ENCODE data around the gene MAPKBP1. TPM values are rescaled to one million over a fixed set of nuclear protein-coding genes. Genes with fewer than 3 reads are reported as not detected.
A peak's percentile ranks its signal among the peaks of the same experiment; 100 is the strongest.

The MAPKBP1 gene
- total RNA-seq, 2 donors from 2014 or later = 12.2 to 15.2 TPM

- no peak for DNase-seq
- peak; percentile 26 for ATAC-seq
- intact Hi-C loops (cut with DNase I, micrococcal nuclease) = no loop called here
These were observed 30.1 kb downstream of the MAPKBP1 start for GRCh38 chr15:41804361-41804760.

GRCh38 chr15:41804916-41805666, 30.8 kb downstream of the MAPKBP1 start:
- ATAC-seq = no peak

GRCh38 chr15:41805711-41806110, 31.4 kb downstream of the MAPKBP1 start:
- no peak for DNase-seq
- intact Hi-C loops (cut with DNase I, micrococcal nuclease) = no loop called here
- no peak for ATAC-seq

More at GRCh38 chr15:41804916-41805666, 30.8 kb downstream of the MAPKBP1 start:
- intact Hi-C loops (cut with DNase I, micrococcal nuclease) = no loop called here
- DNase-seq = no peak

- ATAC-seq = peak; percentile 29
- intact Hi-C loops (cut with DNase I, micrococcal nuclease) = no loop called here
- no peak for DNase-seq
These were observed 32.3 kb downstream of the MAPKBP1 start for GRCh38 chr15:41806291-41807181.

GRCh38 chr15:41809121-41809520, 34.8 kb downstream of the MAPKBP1 start:
- intact Hi-C loops (cut with DNase I, micrococcal nuclease) = no loop called here
- ATAC-seq (no peak), DNase-seq (no peak)

GRCh38 chr15:41809526-41810220, 35.4 kb downstream of the MAPKBP1 start:
- DNase-seq (no peak), ATAC-seq (no peak)
- intact Hi-C loops (cut with DNase I, micrococcal nuclease) = loop anchor here in 1 of 2 donors (5.0 kb wide), 1 partner anchor 37 kb away; the partner anchor contains the start of gene MAPKBP1

GRCh38 chr15:41810651-41811431, 36.6 kb downstream of the MAPKBP1 start:
- ATAC-seq (peak; percentile 16), DNase-seq (no peak)
- intact Hi-C loops (cut with DNase I, micrococcal nuclease) = loop anchor here in 1 of 2 donors (5.0 kb wide), 1 partner anchor 39 kb away; the partner anchor contains the start of gene MAPKBP1

- intact Hi-C loops (cut with DNase I, micrococcal nuclease) = loop anchor here in 1 of 2 donors (5.0 kb wide), 1 partner anchor 39 kb away; the partner anchor contains the start of gene MAPKBP1
- DNase-seq (peak; percentile 66 to 88), ATAC-seq (peak; percentile 98)
These were observed 37.3 kb downstream of the MAPKBP1 start for GRCh38 chr15:41811432-41812195.

- no peak for DNase-seq
- ATAC-seq = no peak
- intact Hi-C loops (cut with DNase I, micrococcal nuclease) = loop anchor here in 1 of 2 donors (5.0 kb wide), 1 partner anchor 41 kb away; the partner anchor contains the start of gene MAPKBP1
These were observed 38.6 kb downstream of the MAPKBP1 start for GRCh38 chr15:41812820-41813375.

- intact Hi-C loops (cut with DNase I, micrococcal nuclease) = loop anchor here in 1 of 2 donors (5.0 kb wide), 1 partner anchor 41 kb away; the partner anchor contains the start of gene MAPKBP1
- no peak for ATAC-seq
- no peak for DNase-seq
These were observed 39.1 kb downstream of the MAPKBP1 start for GRCh38 chr15:41813426-41813825.

GRCh38 chr15:41814534-41814933, 40.2 kb downstream of the MAPKBP1 start:
- no peak for DNase-seq
- intact Hi-C loops (cut with DNase I, micrococcal nuclease) = loop anchor here in 1 of 2 donors (5.0 kb wide), 1 partner anchor 42 kb away; the partner anchor contains the start of gene MAPKBP1
- no peak for ATAC-seq

- no peak for ATAC-seq
- no peak for DNase-seq
- intact Hi-C loops (cut with DNase I, micrococcal nuclease) = no loop called here
These were observed 42.5 kb downstream of the MAPKBP1 start for GRCh38 chr15:41816788-41817187.

- no peak for DNase-seq
- ATAC-seq = no peak
- intact Hi-C loops (cut with DNase I, micrococcal nuclease) = no loop called here
These were observed 43.0 kb downstream of the MAPKBP1 start for GRCh38 chr15:41817327-41817726.

- no peak for ATAC-seq
- no peak for DNase-seq
- intact Hi-C loops (cut with DNase I, micrococcal nuclease) = no loop called here
These were observed 43.5 kb downstream of the MAPKBP1 start for GRCh38 chr15:41817781-41818180.

- ATAC-seq (no peak), DNase-seq (no peak)
- intact Hi-C loops (cut with DNase I, micrococcal nuclease) = no loop called here
These were observed 45.3 kb downstream of the MAPKBP1 start for GRCh38 chr15:41819455-41820050.

GRCh38 chr15:41820791-41821423, 46.6 kb downstream of the MAPKBP1 start:
- DNase-seq = no peak
- peak; percentile 72 for ATAC-seq

More at GRCh38 chr15:41820791-41821423, 46.6 kb downstream of the MAPKBP1 start:
- intact Hi-C loops (cut with DNase I, micrococcal nuclease) = no loop called here
